KMS-11 (cell line): ENCODE results near the gene VWC2.
A peak's percentile ranks its signal among the peaks of the same experiment; 100 is the strongest.

Source experiments
- H2AFZ ChIP-seq: fragments of 200-600 bp; sonication (generic); 2 replicates; pipeline ENCODE4 v1.6.1; 2016; ENCODE audit warnings: antibody characterized with exemption, mixed run types, low read depth
- H3K27ac ChIP-seq: fragments of 200-600 bp; sonication (generic); 2 replicates; pipeline ENCODE4 v1.6.1; 2016; ENCODE audit warnings: mild to moderate bottlenecking, mixed run types
- H3K27me3 ChIP-seq: fragments of 200-600 bp; sonication (generic); 2 replicates; pipeline ENCODE4 v1.6.1; 2017; ENCODE audit warnings: mild to moderate bottlenecking, low read depth, mixed run types, moderate library complexity; ENCODE audit not compliant: insufficient read depth
- H3K36me3 ChIP-seq: fragments of 200-600 bp; sonication (generic); 2 replicates; pipeline ENCODE4 v1.6.1; 2017; ENCODE audit warnings: mild to moderate bottlenecking, mixed run types; ENCODE audit not compliant: insufficient read depth
- H3K4me1 ChIP-seq: fragments of 200-600 bp; sonication (generic); 2 replicates; pipeline ENCODE4 v1.6.1; 2016; ENCODE audit warnings: mild to moderate bottlenecking, low read depth, mixed run types; ENCODE audit not compliant: poor library complexity, severe bottlenecking
- H3K4me2 ChIP-seq: fragments of 200-600 bp; sonication (generic); 2 replicates; pipeline ENCODE4 v1.7.0; 2016; ENCODE audit warnings: mild to moderate bottlenecking, mixed run types
- H3K4me3 ChIP-seq: fragments of 200-600 bp; sonication (generic); IDR thresholded peaks from 2 replicates; pipeline ENCODE4 v1.6.1; 2017; ENCODE audit warnings: low read depth, low read length, mixed read lengths; ENCODE audit not compliant: insufficient read depth
- H3K79me2 ChIP-seq: fragments of 200-600 bp; sonication (generic); 2 replicates; pipeline ENCODE4 v1.6.1; 2016; ENCODE audit warnings: low read depth, mixed run types; ENCODE audit not compliant: insufficient read depth
- H3K9ac ChIP-seq: fragments of 200-600 bp; sonication (generic); 2 replicates; pipeline ENCODE4 v1.6.1; 2016; ENCODE audit warnings: mild to moderate bottlenecking, mixed run types
- H4K20me1 ChIP-seq: fragments of 200-600 bp; sonication (generic); 2 replicates; pipeline ENCODE4 v1.6.1; 2016; ENCODE audit warnings: mild to moderate bottlenecking, mixed run types; ENCODE audit not compliant: insufficient read depth
- CTCF ChIP-seq: fragments of 200-600 bp; sonication (generic); conservative IDR thresholded peaks from 2 replicates; pipeline ENCODE4 v1.6.1; 2017; ENCODE audit warnings: low read depth, mild to moderate bottlenecking, antibody characterized with exemption, low read length, moderate library complexity, mixed read lengths

Gene VWC2

GRCh38 chr7:49775949-49776443 lies 2.6 kb downstream of the VWC2 start:
- H4K20me1 ChIP-seq, result no peaks in the 10 kb centered on the region
- H3K4me1 ChIP-seq, result peaks cover 32% of the 10 kb centered on the region
- no peaks in the 10 kb centered on the region for H3K27me3 ChIP-seq
- no peaks in the 10 kb centered on the region for H3K79me2 ChIP-seq
- no peak overlapping the region for H3K27ac ChIP-seq
- no peak overlapping the region for H3K9ac ChIP-seq
- no peak overlapping the region for H3K4me3 ChIP-seq
- TF ChIP-seq CTCF, result no peak
- H3K36me3 ChIP-seq, result no peaks in the 10 kb centered on the region
- no peak overlapping the region for H3K4me2 ChIP-seq
- no peak overlapping the region for H2AFZ ChIP-seq

- H3K4me2 ChIP-seq, result no peak overlapping the region
- no peak for TF ChIP-seq CTCF
- H3K27me3 ChIP-seq, result no peaks in the 10 kb centered on the region
- H3K4me3 ChIP-seq, result no peak overlapping the region
- H3K79me2 ChIP-seq, result no peaks in the 10 kb centered on the region
- no peak overlapping the region for H3K9ac ChIP-seq
- H3K4me1 ChIP-seq, result peaks cover 22% of the 10 kb centered on the region
- H4K20me1 ChIP-seq, result no peaks in the 10 kb centered on the region
- no peak overlapping the region for H2AFZ ChIP-seq
- H3K36me3 ChIP-seq, result no peaks in the 10 kb centered on the region
- no peak overlapping the region for H3K27ac ChIP-seq
Measured at GRCh38 chr7:49776994-49777393, 3.6 kb downstream of the VWC2 start.

- peaks cover 13% of the 10 kb centered on the region for H3K4me1 ChIP-seq
- no peaks in the 10 kb centered on the region for H4K20me1 ChIP-seq
- no peak overlapping the region for H3K4me3 ChIP-seq
- H3K4me2 ChIP-seq, result peak overlapping the region; percentile 8; the same call in 1 of the 2 replicates
- H3K27ac ChIP-seq, result no peak overlapping the region
- no peaks in the 10 kb centered on the region for H3K36me3 ChIP-seq
- H3K79me2 ChIP-seq, result no peaks in the 10 kb centered on the region
- TF ChIP-seq CTCF, result no peak
- H3K27me3 ChIP-seq, result no peaks in the 10 kb centered on the region
- H3K9ac ChIP-seq, result no peak overlapping the region
- peak overlapping the region; percentile 19; the same call in 1 of the 2 replicates for H2AFZ ChIP-seq
Measured at GRCh38 chr7:49778731-49779270, 5.4 kb downstream of the VWC2 start.

- H2AFZ ChIP-seq, result no peak overlapping the region
Measured at GRCh38 chr7:49780953-49781352, 7.5 kb downstream of the VWC2 start.

More at GRCh38 chr7:49780953-49781352, 7.5 kb downstream of the VWC2 start:
- H4K20me1 ChIP-seq, result no peaks in the 10 kb centered on the region
- no peak overlapping the region for H3K9ac ChIP-seq
- peaks cover 13% of the 10 kb centered on the region for H3K4me1 ChIP-seq
- H3K79me2 ChIP-seq, result no peaks in the 10 kb centered on the region
- H3K27ac ChIP-seq, result no peak overlapping the region
- no peak overlapping the region for H3K4me2 ChIP-seq
- no peak for TF ChIP-seq CTCF
- no peaks in the 10 kb centered on the region for H3K36me3 ChIP-seq
- H3K4me3 ChIP-seq, result no peak overlapping the region
- no peaks in the 10 kb centered on the region for H3K27me3 ChIP-seq
